ENCODE measurements around the gene FLT3LG.

FLT3LG gene

GRCh38 chr19:49488046-49488862 is 14.2 kb downstream of the FLT3LG start:
- DNase-seq (ENCODE audit: low spot score), result no peak

- no peak for DNase-seq (ENCODE audit: low spot score)
These were observed 15.0 kb downstream of the FLT3LG start for GRCh38 chr19:49488863-49489537.

GRCh38 chr19:49489601-49490167 is 15.7 kb downstream of the FLT3LG start:
- DNase-seq (ENCODE audit: low spot score), result no peak

- DNase-seq (ENCODE audit: low spot score), result no peak
These were observed 16.4 kb downstream of the FLT3LG start for GRCh38 chr19:49490287-49491029.

GRCh38 chr19:49491030-49491803 is 17.2 kb downstream of the FLT3LG start:
- DNase-seq (ENCODE audit: low spot score), result no peak

- DNase-seq (ENCODE audit: low spot score), result no peak
These were observed 18.0 kb downstream of the FLT3LG start for GRCh38 chr19:49491804-49492572.

GRCh38 chr19:49492573-49493405 is 18.8 kb downstream of the FLT3LG start:
- no peak for DNase-seq (ENCODE audit: low spot score)

GRCh38 chr19:49496574-49497008 is 22.6 kb downstream of the FLT3LG start:
- DNase-seq (ENCODE audit: low spot score), result no peak

GRCh38 chr19:49497047-49497788 is 23.2 kb downstream of the FLT3LG start:
- no peak for DNase-seq (ENCODE audit: low spot score)

GRCh38 chr19:49497789-49498103 is 23.7 kb downstream of the FLT3LG start:
- DNase-seq (ENCODE audit: low spot score), result no peak

GRCh38 chr19:49498475-49498874 is 24.5 kb downstream of the FLT3LG start:
- no peak for DNase-seq (ENCODE audit: low spot score)

GRCh38 chr19:49499030-49499670 is 25.1 kb downstream of the FLT3LG start:
- no peak for DNase-seq (ENCODE audit: low spot score)

- no peak for DNase-seq (ENCODE audit: low spot score)
These were observed 29.0 kb downstream of the FLT3LG start for GRCh38 chr19:49502866-49503581.

- no peak for DNase-seq (ENCODE audit: low spot score)
These were observed 29.6 kb downstream of the FLT3LG start for GRCh38 chr19:49503582-49503962.

GRCh38 chr19:49506575-49507105 is 32.6 kb downstream of the FLT3LG start:
- DNase-seq (ENCODE audit: low spot score), result no peak

- DNase-seq (ENCODE audit: low spot score), result no peak
These were observed 33.9 kb downstream of the FLT3LG start for GRCh38 chr19:49507803-49508494.

All from pons (tissue), 1 donor.